Measurements from ENCODE around the gene RPSA. TPM values are rescaled to one million over a fixed set of nuclear protein-coding genes. Genes with fewer than 3 reads are reported as not detected.

RPSA gene
- total and polyA plus RNA-seq, 7 experiments from 2014 or later: 1,357 to 1,898 (median 1,608) TPM

GRCh38 chr3:39386318-39386717 lies 20.2 kb upstream of the RPSA start:
- DNase-seq (no peak), ATAC-seq (no peak)
- Histone ChIP-seq H3K9me3 (ENCODE audit: control insufficient read depth in 2 of 3, low read length in 3 of 3) (no peaks in the 10 kb centered on the region), H3K27me3 (ENCODE audit: control insufficient read depth in 2 of 2, insufficient read depth in 2 of 2, low read length in 2 of 2) (no peaks in the 10 kb centered on the region), H3K4me1 (ENCODE audit: control insufficient read depth in 2 of 2, insufficient read depth in 2 of 2, low read length in 2 of 2) (peaks cover 40 to 44% of the 10 kb centered on the region in 2 donors), H3K27ac (ENCODE audit: low read depth, low read length) (no peak overlapping the region), H3K4me3 (ENCODE audit: low read length) (no peak overlapping the region), H3K36me3 (ENCODE audit: control insufficient read depth in 2 of 3, insufficient read depth in 3 of 3, low read length in 3 of 3) (peaks cover 5 to 27% (median 10%) of the 10 kb centered on the region in 3 experiments)
- Mint-ChIP-seq H3K27me3 (no peaks in the 10 kb centered on the region), H3K4me1 (peaks cover 55 to 80% (median 68%) of the 10 kb centered on the region in 7 donors), H3K4me3 (peak overlapping the region in 7 of 10 donors; percentile 5 to 95 (median 13)), H3K27ac (peak overlapping the region in 7 of 9 donors; percentile 14 to 82 (median 56)), H3K9me3 (peaks cover 0 to 2% (median 0%) of the 10 kb centered on the region in 11 donors), H3K36me3 (peaks cover 2 to 26% (median 12%) of the 10 kb centered on the region in 5 donors)
- intact Hi-C loops (cut with micrococcal nuclease): loop anchor here (10.0 kb wide), 3 partner anchors 892 to 1252 kb away; partner anchors contain the start of genes ACAA1 (in 1 of the 2), EXOG (in 1 of the 2), MYD88 (in 1 of the 2) and OXSR1 (in 1 of the 2)
- ChIA-PET CTCF (no interaction called here), POLR2A (interaction anchor here (1.1 to 1.2 kb wide), 2 partner anchors 8 to 18 kb away, joined by 3 to 5 read pairs; no protein-coding TSS in a partner anchor)

GRCh38 chr3:39387411-39387975 lies 19.0 kb upstream of the RPSA start:
- DNase-seq: no peak
- intact Hi-C loops (cut with micrococcal nuclease): loop anchor here (10.0 kb wide), 3 partner anchors 893 to 1253 kb away; partner anchors contain the start of genes ACAA1 (in 1 of the 2), EXOG (in 1 of the 2), MYD88 (in 1 of the 2) and OXSR1 (in 1 of the 2)
- H3K27ac ChIP-seq (ENCODE audit: low read depth, low read length): no peak overlapping the region
- no peak for ATAC-seq
- H3K36me3 ChIP-seq (ENCODE audit: control insufficient read depth in 2 of 3, insufficient read depth in 3 of 3, low read length in 3 of 3): peaks cover 11 to 37% (median 14%) of the 10 kb centered on the region in 3 experiments
- H3K27ac Mint-ChIP-seq: peak overlapping the region in 8 of 9 donors; percentile 7 to 84 (median 52)
- H3K4me3 Mint-ChIP-seq: peak overlapping the region in 7 of 10 donors; percentile 17 to 91 (median 30)
- no peak overlapping the region for H3K4me3 ChIP-seq (ENCODE audit: low read length)
- H3K4me1 ChIP-seq (ENCODE audit: control insufficient read depth in 2 of 2, insufficient read depth in 2 of 2, low read length in 2 of 2): peaks cover 40 to 44% of the 10 kb centered on the region in 2 donors
- H3K4me1 Mint-ChIP-seq: peaks cover 55 to 76% (median 64%) of the 10 kb centered on the region in 7 donors
- no peaks in the 10 kb centered on the region for H3K9me3 ChIP-seq (ENCODE audit: control insufficient read depth in 2 of 3, low read length in 3 of 3)
- H3K27me3 ChIP-seq (ENCODE audit: control insufficient read depth in 2 of 2, insufficient read depth in 2 of 2, low read length in 2 of 2): no peaks in the 10 kb centered on the region
- POLR2A ChIA-PET: interaction anchor here (1.2 to 1.3 kb wide), 2 partner anchors 9 to 922 kb away, joined by 3 to 5 read pairs; partner anchors contain the start of gene EIF1B
- no peaks in the 10 kb centered on the region for H3K27me3 Mint-ChIP-seq
- CTCF ChIA-PET: no interaction called here
- peaks cover 3 to 31% (median 17%) of the 10 kb centered on the region in 5 donors for H3K36me3 Mint-ChIP-seq
- H3K9me3 Mint-ChIP-seq: peaks cover 0 to 2% (median 0%) of the 10 kb centered on the region in 11 donors

- H3K4me3 ChIP-seq (ENCODE audit: low read length): no peak overlapping the region
- ChIA-PET POLR2A (no interaction called here), CTCF (no interaction called here)
- DNase-seq: no peak
- no peaks in the 10 kb centered on the region for H3K27me3 ChIP-seq (ENCODE audit: control insufficient read depth in 2 of 2, insufficient read depth in 2 of 2, low read length in 2 of 2)
- Mint-ChIP-seq H3K27ac (peak overlapping the region in 3 of 9 donors; percentile 51 to 82 (median 69)), H3K36me3 (peaks cover 3 to 31% (median 18%) of the 10 kb centered on the region in 5 donors), H3K9me3 (peaks cover 0 to 2% (median 0%) of the 10 kb centered on the region in 11 donors), H3K27me3 (no peaks in the 10 kb centered on the region), H3K4me1 (peaks cover 55 to 77% (median 61%) of the 10 kb centered on the region in 7 donors), H3K4me3 (peak overlapping the region in 5 of 10 donors; percentile 21 to 91 (median 30))
- H3K4me1 ChIP-seq (ENCODE audit: control insufficient read depth in 2 of 2, insufficient read depth in 2 of 2, low read length in 2 of 2): peaks cover 40 to 44% of the 10 kb centered on the region in 2 donors
- no peak for ATAC-seq
- H3K27ac ChIP-seq (ENCODE audit: low read depth, low read length): no peak overlapping the region
- no peaks in the 10 kb centered on the region for H3K9me3 ChIP-seq (ENCODE audit: control insufficient read depth in 2 of 3, low read length in 3 of 3)
- intact Hi-C loops (cut with micrococcal nuclease): loop anchor here (10.0 kb wide), 3 partner anchors 893 to 1253 kb away; partner anchors contain the start of genes ACAA1 (in 1 of the 2), EXOG (in 1 of the 2), MYD88 (in 1 of the 2) and OXSR1 (in 1 of the 2)
- peaks cover 11 to 43% (median 19%) of the 10 kb centered on the region in 3 experiments for H3K36me3 ChIP-seq (ENCODE audit: control insufficient read depth in 2 of 3, insufficient read depth in 3 of 3, low read length in 3 of 3)
Observed at GRCh38 chr3:39388153-39388552, 18.4 kb upstream of the RPSA start.

- peaks cover 55 to 74% (median 61%) of the 10 kb centered on the region in 7 donors for H3K4me1 Mint-ChIP-seq
- intact Hi-C loops (cut with micrococcal nuclease): loop anchor here (1.0 to 10.0 kb wide), 4 partner anchors 11 to 1254 kb away; partner anchors contain the start of genes ACAA1 (in 1 of the 2), EXOG (in 1 of the 2), MYD88 (in 1 of the 2) and OXSR1 (in 1 of the 2)
- DNase-seq (no peak), ATAC-seq (no peak)
- Histone ChIP-seq H3K27me3 (ENCODE audit: control insufficient read depth in 2 of 2, insufficient read depth in 2 of 2, low read length in 2 of 2) (no peaks in the 10 kb centered on the region), H3K4me1 (ENCODE audit: control insufficient read depth in 2 of 2, insufficient read depth in 2 of 2, low read length in 2 of 2) (peaks cover 40 to 44% of the 10 kb centered on the region in 2 donors), H3K27ac (ENCODE audit: low read depth, low read length) (no peak overlapping the region), H3K9me3 (ENCODE audit: control insufficient read depth in 2 of 3, low read length in 3 of 3) (no peaks in the 10 kb centered on the region), H3K4me3 (ENCODE audit: low read length) (no peak overlapping the region), H3K36me3 (ENCODE audit: control insufficient read depth in 2 of 3, insufficient read depth in 3 of 3, low read length in 3 of 3) (peaks cover 11 to 42% (median 25%) of the 10 kb centered on the region in 3 experiments)
- ChIA-PET POLR2A (no interaction called here), CTCF (no interaction called here)
- no peaks in the 10 kb centered on the region for H3K27me3 Mint-ChIP-seq
- peak overlapping the region in 8 of 10 donors; percentile 1 to 91 (median 30) for H3K4me3 Mint-ChIP-seq
- peak overlapping the region in 8 of 9 donors; percentile 3 to 82 (median 45) for H3K27ac Mint-ChIP-seq
- peaks cover 3 to 36% (median 20%) of the 10 kb centered on the region in 5 donors for H3K36me3 Mint-ChIP-seq
- peaks cover 0 to 2% (median 0%) of the 10 kb centered on the region in 11 donors for H3K9me3 Mint-ChIP-seq
Observed at GRCh38 chr3:39388741-39389248, 17.7 kb upstream of the RPSA start.

- Histone ChIP-seq H3K36me3 (ENCODE audit: control insufficient read depth in 2 of 3, insufficient read depth in 3 of 3, low read length in 3 of 3) (peaks cover 16 to 54% (median 34%) of the 10 kb centered on the region in 3 experiments), H3K4me3 (ENCODE audit: low read length) (no peak overlapping the region), H3K27me3 (ENCODE audit: control insufficient read depth in 2 of 2, insufficient read depth in 2 of 2, low read length in 2 of 2) (no peaks in the 10 kb centered on the region), H3K4me1 (ENCODE audit: control insufficient read depth in 2 of 2, insufficient read depth in 2 of 2, low read length in 2 of 2) (peaks cover 34 to 36% of the 10 kb centered on the region in 2 donors), H3K27ac (ENCODE audit: low read depth, low read length) (no peak overlapping the region), H3K9me3 (ENCODE audit: control insufficient read depth in 2 of 3, low read length in 3 of 3) (no peaks in the 10 kb centered on the region)
- Mint-ChIP-seq H3K9me3 (peaks cover 0 to 2% (median 0%) of the 10 kb centered on the region in 11 donors), H3K36me3 (peaks cover 3 to 49% (median 31%) of the 10 kb centered on the region in 5 donors), H3K4me3 (peak overlapping the region in 1 of 10 donors; percentile 0), H3K27me3 (no peaks in the 10 kb centered on the region), H3K27ac (peak overlapping the region in 3 of 9 donors; percentile 26 to 71 (median 39)), H3K4me1 (peaks cover 48 to 65% (median 53%) of the 10 kb centered on the region in 7 donors)
- ATAC-seq (no peak), DNase-seq (no peak)
- ChIA-PET POLR2A (no interaction called here), CTCF (no interaction called here)
- intact Hi-C loops (cut with micrococcal nuclease): no loop called here
Observed at GRCh38 chr3:39390181-39390580, 16.3 kb upstream of the RPSA start.

GRCh38 chr3:39396690-39397089 lies 9.8 kb upstream of the RPSA start:
- intact Hi-C loops (cut with micrococcal nuclease): no loop called here

More at GRCh38 chr3:39396690-39397089, 9.8 kb upstream of the RPSA start:
- peaks cover 7 to 61% (median 35%) of the 10 kb centered on the region in 5 donors for H3K36me3 Mint-ChIP-seq
- Histone ChIP-seq H3K9me3 (ENCODE audit: control insufficient read depth in 2 of 3, low read length in 3 of 3) (no peaks in the 10 kb centered on the region), H3K27ac (ENCODE audit: low read depth, low read length) (no peak overlapping the region), H3K4me1 (ENCODE audit: control insufficient read depth in 2 of 2, insufficient read depth in 2 of 2, low read length in 2 of 2) (no peaks in the 10 kb centered on the region), H3K27me3 (ENCODE audit: control insufficient read depth in 2 of 2, insufficient read depth in 2 of 2, low read length in 2 of 2) (no peaks in the 10 kb centered on the region), H3K36me3 (ENCODE audit: control insufficient read depth in 2 of 3, insufficient read depth in 3 of 3, low read length in 3 of 3) (peaks cover 12 to 84% (median 42%) of the 10 kb centered on the region in 3 experiments), H3K4me3 (ENCODE audit: low read length) (no peak overlapping the region)
- no peak overlapping the region for H3K4me3 Mint-ChIP-seq
- no peaks in the 10 kb centered on the region for H3K9me3 Mint-ChIP-seq
- DNase-seq (no peak), ATAC-seq (no peak)
- H3K27ac Mint-ChIP-seq: no peak overlapping the region
- ChIA-PET CTCF (no interaction called here), POLR2A (interaction anchor here (1.6 kb wide), 1 partner anchor 10 kb away, joined by 5 read pairs; the partner anchor contains the start of gene RPSA)
- H3K27me3 Mint-ChIP-seq: no peaks in the 10 kb centered on the region
- H3K4me1 Mint-ChIP-seq: peaks cover 0 to 5% (median 0%) of the 10 kb centered on the region in 7 donors
